DMS 273 (cell line): ENCODE results near the gene COL8A1.
"Not testable (repeated sequence)": the region's sequence is repeated elsewhere in the genome, so short reads cannot be mapped to it uniquely, and the experiment has no call there.

Experiments used
- DNase-seq: peaks from one replicate; lab custom pipeline; 2025; ENCODE audit not compliant: unreplicated experiment; lab: John Stamatoyannopoulos, UW

The COL8A1 gene

GRCh38 chr3:99836681-99837080 lies 198.3 kb downstream of the COL8A1 start:
- no peak for DNase-seq

DNA sequence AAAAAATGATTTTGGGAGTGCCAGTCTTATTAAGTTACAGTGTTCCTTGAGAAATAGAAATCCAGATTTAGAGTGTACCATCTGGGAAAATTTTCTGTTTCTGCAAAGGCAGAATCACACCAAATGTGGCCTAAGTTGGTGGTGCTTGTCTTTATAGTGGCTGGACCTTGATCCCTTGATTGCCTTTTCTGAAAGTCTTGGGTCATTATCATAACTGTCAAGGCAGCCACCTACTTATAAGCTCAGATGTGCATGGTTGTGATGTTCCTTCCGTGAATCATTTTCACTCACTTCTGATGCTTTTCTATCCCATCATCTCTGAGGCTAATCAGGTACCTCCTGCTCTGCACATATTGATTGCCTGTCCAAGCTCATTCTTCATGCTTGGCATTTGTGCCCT lies 199.3 kb downstream of the COL8A1 start:
- no peak for DNase-seq

DNA sequence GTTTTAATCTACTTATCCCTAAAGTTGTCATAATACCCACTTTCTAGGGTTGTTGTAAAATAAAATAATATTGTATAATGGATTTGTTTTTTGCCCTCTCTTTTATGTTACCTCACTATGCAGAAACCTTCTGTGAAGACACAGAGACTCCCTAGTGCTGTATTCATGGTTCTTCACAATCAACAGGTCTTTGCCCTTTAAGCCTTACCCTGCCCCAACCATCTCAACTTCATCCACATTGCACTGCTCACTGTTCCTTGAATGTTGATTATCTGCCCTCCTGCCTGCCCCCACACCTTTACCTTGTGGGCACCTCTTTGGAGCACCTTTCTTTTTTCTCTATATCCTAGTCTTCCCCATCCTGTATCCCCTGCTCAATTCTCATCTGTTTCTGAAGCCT lies 200.4 kb downstream of the COL8A1 start:
- no peak for DNase-seq

- no peak for DNase-seq
Measured at GRCh38 chr3:99839613-99840012, 201.2 kb downstream of the COL8A1 start.

- not testable (repeated sequence) for DNase-seq
Measured at GRCh38 chr3:99841949-99842348, 203.6 kb downstream of the COL8A1 start.

- DNase-seq: peak; percentile 70
Measured at GRCh38 chr3:99842826-99843589, 204.6 kb downstream of the COL8A1 start.

- DNase-seq: no peak
Measured at GRCh38 chr3:99843590-99844258, 205.3 kb downstream of the COL8A1 start.

DNA sequence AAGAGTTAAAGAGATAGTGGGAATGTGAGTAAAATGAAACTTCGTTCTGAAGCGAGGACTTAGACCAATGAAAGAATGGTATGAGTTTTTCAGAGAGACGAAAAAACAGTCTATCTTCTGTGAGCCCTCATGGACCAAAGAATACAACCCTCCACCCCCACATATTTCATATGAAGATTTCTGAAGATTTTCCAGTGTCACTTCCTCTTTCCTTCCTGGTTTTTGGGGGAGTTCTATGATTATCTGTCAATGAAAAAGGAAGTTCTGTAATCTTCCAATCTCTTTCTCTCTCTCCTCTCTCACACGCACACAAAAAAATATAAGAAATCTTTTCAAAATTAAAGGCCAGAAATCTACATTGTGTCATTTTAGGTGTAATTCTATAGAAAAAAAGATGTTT lies 206.9 kb downstream of the COL8A1 start:
- DNase-seq: no peak

- DNase-seq: no peak
Measured at GRCh38 chr3:99845999-99846398, 207.6 kb downstream of the COL8A1 start.

GRCh38 chr3:99846477-99847160 lies 208.2 kb downstream of the COL8A1 start:
- no peak for DNase-seq

- DNase-seq: no peak
Measured at GRCh38 chr3:99848433-99848832, 210.0 kb downstream of the COL8A1 start.
